Measurements from ENCODE around the gene ZNF595.
"Not testable (repeated sequence)": the region's sequence is repeated elsewhere in the genome, so short reads cannot be mapped to it uniquely, and the experiment has no call there.

Gene ZNF595

GRCh38 chr4:52804-53479 lies at the start of gene ZNF595:
TSS of gene ZNF595 (plus strand) at chr4:53321. CDS start at chr4:53489, 168 bp downstream.
- DNase-seq = not testable (repeated sequence)

- not testable (repeated sequence) for DNase-seq
These were observed 42.9 kb upstream of the ZNF595 start for GRCh38 chr4:9937-10870.

GRCh38 chr4:11095-11815 lies 41.9 kb upstream of the ZNF595 start:
- DNase-seq = not testable (repeated sequence)

GRCh38 chr4:11816-12417 lies 41.2 kb upstream of the ZNF595 start:
- DNase-seq = not testable (repeated sequence)

GRCh38 chr4:18128-18527 lies 35.0 kb upstream of the ZNF595 start:
- DNase-seq = not testable (repeated sequence)

GRCh38 chr4:18589-18988 lies 34.5 kb upstream of the ZNF595 start:
- not testable (repeated sequence) for DNase-seq

GRCh38 chr4:22882-23281 lies 30.2 kb upstream of the ZNF595 start:
- DNase-seq = not testable (repeated sequence)

- not testable (repeated sequence) for DNase-seq
These were observed 28.8 kb upstream of the ZNF595 start for GRCh38 chr4:24359-24758.

- DNase-seq = not testable (repeated sequence)
These were observed 25.6 kb upstream of the ZNF595 start for GRCh38 chr4:27501-27900.

- DNase-seq = not testable (repeated sequence)
These were observed 24.2 kb upstream of the ZNF595 start for GRCh38 chr4:28767-29542.

GRCh38 chr4:33314-33713 lies 19.8 kb upstream of the ZNF595 start:
- not testable (repeated sequence) for DNase-seq

GRCh38 chr4:36559-37415 lies 16.3 kb upstream of the ZNF595 start:
- DNase-seq = not testable (repeated sequence)

GRCh38 chr4:38202-38601 lies 14.9 kb upstream of the ZNF595 start:
- not testable (repeated sequence) for DNase-seq

- DNase-seq = not testable (repeated sequence)
These were observed 9.7 kb upstream of the ZNF595 start for GRCh38 chr4:43375-43774.

- not testable (repeated sequence) for DNase-seq
These were observed 1.9 kb upstream of the ZNF595 start for GRCh38 chr4:51253-51652.

- not testable (repeated sequence) for DNase-seq
These were observed 1.4 kb upstream of the ZNF595 start for GRCh38 chr4:51655-52277.

GRCh38 chr4:53521-53920 lies 400 bp downstream of the ZNF595 start:
- DNase-seq = not testable (repeated sequence)

GRCh38 chr4:64733-65132 lies 11.6 kb downstream of the ZNF595 start:
- not testable (repeated sequence) for DNase-seq

- no peak for DNase-seq
These were observed 18.7 kb downstream of the ZNF595 start for GRCh38 chr4:71830-72229.

GRCh38 chr4:85951-86350 lies 32.8 kb downstream of the ZNF595 start:
- no peak for DNase-seq
